IMR-90 (cell line): ENCODE results near the gene ZNF773.

Source experiments
- CTCF ChIP-seq: conservative IDR thresholded peaks from 2 replicates; pipeline ENCODE4 v1.5.1; 2012; ENCODE audit warnings: mild to moderate bottlenecking, low read depth, low read length, improper control_type of control experiment
- ELK1 ChIP-seq: fragments of 150-350 bp; IDR thresholded peaks from 2 replicates; pipeline ENCODE4 v1.6.1; 2016; ENCODE audit warnings: low read depth, mild to moderate bottlenecking, low read length, moderate library complexity, borderline replicate concordance
- NFE2L2 ChIP-seq: fragments of 150-350 bp; IDR thresholded peaks from 2 replicates; pipeline ENCODE4 v1.6.1; 2016; ENCODE audit warnings: low read depth, mild to moderate bottlenecking, low read length
- POLR2A ChIP-seq: IDR thresholded peaks from 2 replicates; pipeline ENCODE4 v1.6.1; 2012; ENCODE audit warnings: mild to moderate bottlenecking, low read depth, low read length
- USF2 ChIP-seq: fragments of 150-350 bp; IDR thresholded peaks from 2 replicates; pipeline ENCODE4 v1.6.1; 2017; ENCODE audit warnings: mild to moderate bottlenecking, antibody characterized with exemption, low read length, low read depth

- TF ChIP-seq POLR2A = no peak
- TF ChIP-seq ELK1 = no peak
- TF ChIP-seq CTCF = no peak
- TF ChIP-seq USF2 = no peak
- TF ChIP-seq NFE2L2 = no peak
Measured at GRCh38 chr19:57511484-57511883, 11.7 kb downstream of the ZNF773 start.
